Panc1 (cell line): ENCODE measurements around the gene ZFYVE16. TPM values are rescaled to one million over a fixed set of nuclear protein-coding genes. Genes with fewer than 3 reads are reported as not detected.

Source experiments
- ATAC-seq: fragments of 200-7000 bp; cut with Tn5 transposase; 2 replicates; pipeline ENCODE4 v1.9.1; 2020; ENCODE audit warnings: mild to moderate bottlenecking, moderate library complexity
- BruUV-seq: library from RNA; stranded (reverse); fragments of 400-500 nt; replicated peaks from 2 replicates; lab custom pipeline; 2021; lab: Mats Ljungman, UMichigan
- CTCF ChIA-PET: fragments of 300-600 bp; sonication (Branson Sonifier 250); formaldehyde crosslinking; loops from one replicate; lab custom pipeline; 2022; ENCODE audit warnings: antibody characterized with exemption; lab: Charles Lee
- POLR2A ChIA-PET: fragments of 300-600 bp; sonication (Branson Sonifier 250); formaldehyde crosslinking; loops from one replicate; lab custom pipeline; 2022; ENCODE audit warnings: antibody characterized with exemption; lab: Charles Lee
- DNase-seq: peaks from one replicate; pipeline ENCODE4 v3.0.0-alpha.2; 2010; ENCODE audit warnings: low read depth, low spot score
- H3K27ac ChIP-seq: 2 replicates; pipeline ENCODE4 v1.5.1; 2011; ENCODE audit warnings: mild to moderate bottlenecking, low read length, inconsistent platforms
- H3K27me3 ChIP-seq: fragments of 200-500 bp; sonication (Bioruptor generic); 2 replicates; pipeline ENCODE4 v1.6.0; 2014; ENCODE audit warnings: low read length, inconsistent platforms; ENCODE audit not compliant: control insufficient read depth, insufficient read depth
- H3K36me3 ChIP-seq: fragments of 200-500 bp; sonication (Bioruptor generic); 2 replicates; pipeline ENCODE4 v1.5.1; 2014; ENCODE audit warnings: inconsistent platforms, mild to moderate bottlenecking, low read length, moderate library complexity; ENCODE audit not compliant: control insufficient read depth, insufficient read depth
- H3K4me1 ChIP-seq: 2 replicates; pipeline ENCODE4 v1.5.1; 2011; ENCODE audit warnings: inconsistent platforms, mild to moderate bottlenecking, low read length, moderate library complexity; ENCODE audit not compliant: control insufficient read depth, insufficient read depth
- H3K4me3 ChIP-seq, 2 experiments: 2 replicates each; pipeline ENCODE4 v1.5.1; 2011 to 2012; ENCODE audit warnings: low read depth in 2 of 2, low read length in 2 of 2, mild to moderate bottlenecking in 2 of 2, inconsistent platforms in 1 of 2, moderate library complexity in 1 of 2
- H3K9me3 ChIP-seq: fragments of 200-500 bp; sonication (Bioruptor generic); 2 replicates; pipeline ENCODE4 v1.5.1; 2014; ENCODE audit warnings: low read depth, mild to moderate bottlenecking, inconsistent platforms, low read length, moderate library complexity; ENCODE audit not compliant: control insufficient read depth, insufficient read depth
- POLR2AphosphoS5 ChIP-seq: IDR thresholded peaks from 2 replicates; pipeline ENCODE4 v1.6.1; 2012; ENCODE audit warnings: mild to moderate bottlenecking, low read depth, low read length, moderate library complexity
- SIN3A ChIP-seq: IDR thresholded peaks from 2 replicates; pipeline ENCODE4 v1.6.1; 2012; ENCODE audit warnings: low read depth, mild to moderate bottlenecking, low read length, moderate library complexity, borderline replicate concordance; ENCODE audit not compliant: insufficient read depth
- TCF7L2 ChIP-seq: IDR thresholded peaks from 2 replicates; pipeline ENCODE4 v1.6.1; 2011; ENCODE audit warnings: mild to moderate bottlenecking, low read depth, low read length, inconsistent platforms
- in situ Hi-C: cut with HindIII; loops from 2 replicates; pipeline ENCODE4 v1.10.0; 2016; ENCODE audit warnings: low sequenced_read_pairs, low pct_unique_long_range_greater_than_20kb
- intact Hi-C: fragments of 100-400 bp; cut with micrococcal nuclease; formaldehyde crosslinking; loops from one replicate; pipeline ENCODE4 v1.10.0; 2022; ENCODE audit not compliant: unreplicated experiment
- total RNA-seq: library from RNA; stranded (reverse); gene quantifications from one replicate; pipeline ENCODE4 v1.2.1, GENCODE V29; 2021; ENCODE audit not compliant: unreplicated experiment
- TF ChIP-seq, protein P1 (sequence below): fragments of 450-650 bp; IDR thresholded peaks from 2 replicates; pipeline ENCODE4 v1.5.1; 2017; ENCODE audit warnings: mild to moderate bottlenecking
- TF ChIP-seq, protein P2 (sequence below), 2 experiments: IDR thresholded peaks; 2 replicates each; pipeline ENCODE4 v1.6.1; 2011 to 2012; ENCODE audit warnings: low read depth in 2 of 2, control low read depth in 1 of 2, low read length in 1 of 2, mild to moderate bottlenecking in 1 of 2, moderate library complexity in 1 of 2; ENCODE audit not compliant: insufficient read depth in 1 of 2

ZFYVE16 gene
- total RNA-seq, 1 experiment from 2014 or later = 54.6 TPM

GRCh38 chr5:80442742-80443141 is 34.9 kb downstream of the ZFYVE16 start:
- Histone ChIP-seq H3K9me3 (no peaks in the 10 kb centered on the region), H3K27ac (no peak overlapping the region), H3K4me1 (no peaks in the 10 kb centered on the region), H3K36me3 (peaks cover 46% of the 10 kb centered on the region), H3K4me3 (no peak overlapping the region), H3K27me3 (no peaks in the 10 kb centered on the region)
- BruUV-seq = TSS peak; percentile 21
- intact Hi-C loops = no loop called here
- DNase-seq = no peak
- no peak for ATAC-seq
- POLR2A ChIA-PET = no interaction called here
- in situ Hi-C loops = no loop called here
- TF ChIP-seq SIN3A = no peak
- TF ChIP-seq, protein P1, sequence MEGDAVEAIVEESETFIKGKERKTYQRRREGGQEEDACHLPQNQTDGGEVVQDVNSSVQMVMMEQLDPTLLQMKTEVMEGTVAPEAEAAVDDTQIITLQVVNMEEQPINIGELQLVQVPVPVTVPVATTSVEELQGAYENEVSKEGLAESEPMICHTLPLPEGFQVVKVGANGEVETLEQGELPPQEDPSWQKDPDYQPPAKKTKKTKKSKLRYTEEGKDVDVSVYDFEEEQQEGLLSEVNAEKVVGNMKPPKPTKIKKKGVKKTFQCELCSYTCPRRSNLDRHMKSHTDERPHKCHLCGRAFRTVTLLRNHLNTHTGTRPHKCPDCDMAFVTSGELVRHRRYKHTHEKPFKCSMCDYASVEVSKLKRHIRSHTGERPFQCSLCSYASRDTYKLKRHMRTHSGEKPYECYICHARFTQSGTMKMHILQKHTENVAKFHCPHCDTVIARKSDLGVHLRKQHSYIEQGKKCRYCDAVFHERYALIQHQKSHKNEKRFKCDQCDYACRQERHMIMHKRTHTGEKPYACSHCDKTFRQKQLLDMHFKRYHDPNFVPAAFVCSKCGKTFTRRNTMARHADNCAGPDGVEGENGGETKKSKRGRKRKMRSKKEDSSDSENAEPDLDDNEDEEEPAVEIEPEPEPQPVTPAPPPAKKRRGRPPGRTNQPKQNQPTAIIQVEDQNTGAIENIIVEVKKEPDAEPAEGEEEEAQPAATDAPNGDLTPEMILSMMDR = no peak
- TF ChIP-seq, protein P2, sequence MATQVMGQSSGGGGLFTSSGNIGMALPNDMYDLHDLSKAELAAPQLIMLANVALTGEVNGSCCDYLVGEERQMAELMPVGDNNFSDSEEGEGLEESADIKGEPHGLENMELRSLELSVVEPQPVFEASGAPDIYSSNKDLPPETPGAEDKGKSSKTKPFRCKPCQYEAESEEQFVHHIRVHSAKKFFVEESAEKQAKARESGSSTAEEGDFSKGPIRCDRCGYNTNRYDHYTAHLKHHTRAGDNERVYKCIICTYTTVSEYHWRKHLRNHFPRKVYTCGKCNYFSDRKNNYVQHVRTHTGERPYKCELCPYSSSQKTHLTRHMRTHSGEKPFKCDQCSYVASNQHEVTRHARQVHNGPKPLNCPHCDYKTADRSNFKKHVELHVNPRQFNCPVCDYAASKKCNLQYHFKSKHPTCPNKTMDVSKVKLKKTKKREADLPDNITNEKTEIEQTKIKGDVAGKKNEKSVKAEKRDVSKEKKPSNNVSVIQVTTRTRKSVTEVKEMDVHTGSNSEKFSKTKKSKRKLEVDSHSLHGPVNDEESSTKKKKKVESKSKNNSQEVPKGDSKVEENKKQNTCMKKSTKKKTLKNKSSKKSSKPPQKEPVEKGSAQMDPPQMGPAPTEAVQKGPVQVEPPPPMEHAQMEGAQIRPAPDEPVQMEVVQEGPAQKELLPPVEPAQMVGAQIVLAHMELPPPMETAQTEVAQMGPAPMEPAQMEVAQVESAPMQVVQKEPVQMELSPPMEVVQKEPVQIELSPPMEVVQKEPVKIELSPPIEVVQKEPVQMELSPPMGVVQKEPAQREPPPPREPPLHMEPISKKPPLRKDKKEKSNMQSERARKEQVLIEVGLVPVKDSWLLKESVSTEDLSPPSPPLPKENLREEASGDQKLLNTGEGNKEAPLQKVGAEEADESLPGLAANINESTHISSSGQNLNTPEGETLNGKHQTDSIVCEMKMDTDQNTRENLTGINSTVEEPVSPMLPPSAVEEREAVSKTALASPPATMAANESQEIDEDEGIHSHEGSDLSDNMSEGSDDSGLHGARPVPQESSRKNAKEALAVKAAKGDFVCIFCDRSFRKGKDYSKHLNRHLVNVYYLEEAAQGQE (IDR thresholded peaks at IDR 0.05; ENCODE audit: insufficient read depth in 1 of 2, low read depth in 2 of 2, low read length in 1 of 2) = no peak
- CTCF ChIA-PET = no interaction called here

GRCh38 chr5:80453366-80453765 is 45.5 kb downstream of the ZFYVE16 start:
- no TSS peak for BruUV-seq
- H3K4me3 ChIP-seq = no peak overlapping the region

More at GRCh38 chr5:80453366-80453765, 45.5 kb downstream of the ZFYVE16 start:
- in situ Hi-C loops (no loop called here), intact Hi-C loops (no loop called here)
- TF ChIP-seq, protein P1 = no peak
- TF ChIP-seq TCF7L2 (no peak), POLR2AphosphoS5 (no peak), SIN3A (no peak)
- TF ChIP-seq, protein P2 (IDR thresholded peaks at IDR 0.05; ENCODE audit: insufficient read depth in 1 of 2, low read depth in 2 of 2, low read length in 1 of 2) = no peak
- ChIA-PET CTCF (no interaction called here), POLR2A (no interaction called here)
- ATAC-seq (no peak), DNase-seq (no peak)
- Histone ChIP-seq H3K27me3 (no peaks in the 10 kb centered on the region), H3K4me1 (no peaks in the 10 kb centered on the region), H3K27ac (no peak overlapping the region), H3K9me3 (no peaks in the 10 kb centered on the region), H3K36me3 (peaks cover 38% of the 10 kb centered on the region)
